ENCODE results near the gene KCNG2.

KCNG2 gene

GRCh38 chr18:79903071-79903635 is 105.4 kb downstream of the KCNG2 start:
- peaks cover 62% of the 10 kb centered on the region for H3K36me3 Mint-ChIP-seq (ENCODE audit: low read depth)
- no peak for DNase-seq
- H3K9me3 Mint-ChIP-seq = peaks cover 57% of the 10 kb centered on the region
- no peak overlapping the region for H3K4me3 Mint-ChIP-seq
- no peaks in the 10 kb centered on the region for H3K4me1 Mint-ChIP-seq
- no peaks in the 10 kb centered on the region for H3K27me3 Mint-ChIP-seq (ENCODE audit: low read depth, poor library complexity)
- no peak overlapping the region for H3K27ac Mint-ChIP-seq
- no peak for TF ChIP-seq CTCF (IDR thresholded peaks at IDR 0.05)

- H3K36me3 Mint-ChIP-seq (ENCODE audit: low read depth) = peaks cover 65% of the 10 kb centered on the region
- no peak for DNase-seq
- no peak for TF ChIP-seq CTCF (IDR thresholded peaks at IDR 0.05)
- H3K4me1 Mint-ChIP-seq = no peaks in the 10 kb centered on the region
- no peak overlapping the region for H3K27ac Mint-ChIP-seq
- H3K9me3 Mint-ChIP-seq = peaks cover 59% of the 10 kb centered on the region
- H3K4me3 Mint-ChIP-seq = no peak overlapping the region
- no peaks in the 10 kb centered on the region for H3K27me3 Mint-ChIP-seq (ENCODE audit: low read depth, poor library complexity)
These were observed 106.1 kb downstream of the KCNG2 start for GRCh38 chr18:79903787-79904356.

- no peak overlapping the region for H3K27ac Mint-ChIP-seq
These were observed 106.8 kb downstream of the KCNG2 start for GRCh38 chr18:79904357-79905147.

GRCh38 chr18:79905389-79905911 is 107.7 kb downstream of the KCNG2 start:
- peaks cover 58% of the 10 kb centered on the region for H3K9me3 Mint-ChIP-seq
- no peak for TF ChIP-seq CTCF (IDR thresholded peaks at IDR 0.05)
- H3K4me1 Mint-ChIP-seq = no peaks in the 10 kb centered on the region
- no peak overlapping the region for H3K27ac Mint-ChIP-seq
- no peak overlapping the region for H3K4me3 Mint-ChIP-seq
- H3K27me3 Mint-ChIP-seq (ENCODE audit: low read depth, poor library complexity) = no peaks in the 10 kb centered on the region
- peaks cover 68% of the 10 kb centered on the region for H3K36me3 Mint-ChIP-seq (ENCODE audit: low read depth)
- DNase-seq = no peak

More at GRCh38 chr18:79904357-79905147, 106.8 kb downstream of the KCNG2 start:
- no peak overlapping the region for H3K4me3 Mint-ChIP-seq
- H3K4me1 Mint-ChIP-seq = no peaks in the 10 kb centered on the region
- TF ChIP-seq CTCF (IDR thresholded peaks at IDR 0.05) = no peak
- H3K27me3 Mint-ChIP-seq (ENCODE audit: low read depth, poor library complexity) = no peaks in the 10 kb centered on the region
- no peak for DNase-seq
- peaks cover 64% of the 10 kb centered on the region for H3K9me3 Mint-ChIP-seq
- H3K36me3 Mint-ChIP-seq (ENCODE audit: low read depth) = peaks cover 71% of the 10 kb centered on the region

GRCh38 chr18:79905993-79906392 is 108.3 kb downstream of the KCNG2 start:
- H3K4me3 Mint-ChIP-seq = no peak overlapping the region
- no peak overlapping the region for H3K27ac Mint-ChIP-seq
- peaks cover 56% of the 10 kb centered on the region for H3K9me3 Mint-ChIP-seq
- H3K4me1 Mint-ChIP-seq = no peaks in the 10 kb centered on the region
- DNase-seq = no peak
- H3K36me3 Mint-ChIP-seq (ENCODE audit: low read depth) = peaks cover 69% of the 10 kb centered on the region
- H3K27me3 Mint-ChIP-seq (ENCODE audit: low read depth, poor library complexity) = no peaks in the 10 kb centered on the region
- no peak for TF ChIP-seq CTCF (IDR thresholded peaks at IDR 0.05)

Data from nephron progenitor cell (in vitro differentiated cells).